BLaER1 (cell line): ENCODE data around the gene PLD3.

Source experiments
- H3K27ac ChIP-seq: shearing (Covaris generic); formaldehyde crosslinking; 2 replicates; pipeline ENCODE4 v1.8.1; 2022
- H3K27me3 ChIP-seq: shearing (Covaris generic); formaldehyde crosslinking; 2 replicates; pipeline ENCODE4 v1.8.1; 2022
- H3K36me3 ChIP-seq: shearing (Covaris generic); formaldehyde crosslinking; 2 replicates; pipeline ENCODE4 v1.8.1; 2022
- H3K4me1 ChIP-seq: shearing (Covaris generic); formaldehyde crosslinking; 2 replicates; pipeline ENCODE4 v1.8.1; 2022
- H3K4me2 ChIP-seq: shearing (Covaris generic); formaldehyde crosslinking; 2 replicates; pipeline ENCODE4 v1.8.1; 2022
- H3K4me3 ChIP-seq: shearing (Covaris generic); formaldehyde crosslinking; 2 replicates; pipeline ENCODE4 v1.8.1; 2022
- H3K9ac ChIP-seq: shearing (Covaris generic); formaldehyde crosslinking; 2 replicates; pipeline ENCODE4 v1.8.1; 2022
- H3K9me3 ChIP-seq: shearing (Covaris generic); formaldehyde crosslinking; 2 replicates; pipeline ENCODE4 v1.8.1; 2022
- H4K20me1 ChIP-seq: shearing (Covaris generic); formaldehyde crosslinking; 2 replicates; pipeline ENCODE4 v1.8.1; 2022
- Cebpa-rat ChIP-seq: shearing (Covaris generic); IDR thresholded peaks from 2 replicates; pipeline ENCODE4 v1.8.1; 2022

The PLD3 gene

GRCh38 chr19:40418040-40418439 lies 69.5 kb downstream of the PLD3 start:
- Histone ChIP-seq H3K4me3 (no peak overlapping the region), H3K9me3 (no peaks in the 10 kb centered on the region), H3K36me3 (peaks cover 9% of the 10 kb centered on the region), H3K27ac (peak overlapping the region; percentile 81), H3K27me3 (no peaks in the 10 kb centered on the region), H3K4me1 (peaks cover 79% of the 10 kb centered on the region), H3K4me2 (peak overlapping the region; percentile 72), H3K9ac (peak overlapping the region; percentile 57; the same call in 1 of the 2 replicates), H4K20me1 (no peaks in the 10 kb centered on the region)
- no peak for TF ChIP-seq Cebpa-rat

- no peaks in the 10 kb centered on the region for H4K20me1 ChIP-seq
- peaks cover 13% of the 10 kb centered on the region for H3K36me3 ChIP-seq
- H3K27ac ChIP-seq: 0 out of 2 replicates have a peak overlapping the region, but pooled peaks have one; percentile 13
- no peak for TF ChIP-seq Cebpa-rat
- H3K9me3 ChIP-seq: no peaks in the 10 kb centered on the region
- no peak overlapping the region for H3K9ac ChIP-seq
- no peak overlapping the region for H3K4me3 ChIP-seq
- H3K4me1 ChIP-seq: peaks cover 75% of the 10 kb centered on the region
- H3K4me2 ChIP-seq: no peak overlapping the region
- H3K27me3 ChIP-seq: no peaks in the 10 kb centered on the region
Measured at GRCh38 chr19:40419066-40419612, 70.6 kb downstream of the PLD3 start.

GRCh38 chr19:40419780-40420179 lies 71.3 kb downstream of the PLD3 start:
- Histone ChIP-seq H3K9me3 (no peaks in the 10 kb centered on the region), H3K4me2 (no peak overlapping the region), H3K27me3 (no peaks in the 10 kb centered on the region), H3K27ac (no peak overlapping the region), H3K36me3 (peaks cover 13% of the 10 kb centered on the region), H4K20me1 (no peaks in the 10 kb centered on the region), H3K4me1 (peaks cover 75% of the 10 kb centered on the region), H3K9ac (no peak overlapping the region), H3K4me3 (no peak overlapping the region)
- TF ChIP-seq Cebpa-rat: no peak

- Histone ChIP-seq H3K4me2 (peak overlapping the region; percentile 97), H3K4me1 (peaks cover 73% of the 10 kb centered on the region), H3K27me3 (no peaks in the 10 kb centered on the region), H3K27ac (peak overlapping the region; percentile 87; the same call in 1 of the 2 replicates), H3K36me3 (peaks cover 13% of the 10 kb centered on the region), H4K20me1 (no peaks in the 10 kb centered on the region), H3K4me3 (peak overlapping the region; percentile 80), H3K9ac (peak overlapping the region; percentile 83; the same call in 1 of the 2 replicates), H3K9me3 (no peaks in the 10 kb centered on the region)
- TF ChIP-seq Cebpa-rat: no peak
Measured at GRCh38 chr19:40420451-40420765, 71.9 kb downstream of the PLD3 start.

GRCh38 chr19:40420766-40421765 lies 72.6 kb downstream of the PLD3 start:
- H3K9ac ChIP-seq: peak overlapping the region; percentile 83
- peaks cover 13% of the 10 kb centered on the region for H3K36me3 ChIP-seq
- peak overlapping the region; percentile 80 for H3K4me3 ChIP-seq
- H3K4me2 ChIP-seq: peak overlapping the region; percentile 97
- peak overlapping the region; percentile 87 for H3K27ac ChIP-seq
- H4K20me1 ChIP-seq: no peaks in the 10 kb centered on the region
- no peaks in the 10 kb centered on the region for H3K27me3 ChIP-seq
- no peak for TF ChIP-seq Cebpa-rat
- peaks cover 66% of the 10 kb centered on the region for H3K4me1 ChIP-seq
- H3K9me3 ChIP-seq: no peaks in the 10 kb centered on the region

GRCh38 chr19:40421993-40422747 lies 73.7 kb downstream of the PLD3 start:
- no peak overlapping the region for H3K4me3 ChIP-seq
- peak overlapping the region; percentile 83 for H3K9ac ChIP-seq
- peak overlapping the region; percentile 97 for H3K4me2 ChIP-seq
- H3K27ac ChIP-seq: no peak overlapping the region
- no peaks in the 10 kb centered on the region for H3K27me3 ChIP-seq
- peaks cover 13% of the 10 kb centered on the region for H3K36me3 ChIP-seq
- TF ChIP-seq Cebpa-rat: no peak
- peaks cover 66% of the 10 kb centered on the region for H3K4me1 ChIP-seq
- H3K9me3 ChIP-seq: no peaks in the 10 kb centered on the region
- no peaks in the 10 kb centered on the region for H4K20me1 ChIP-seq

GRCh38 chr19:40422748-40423566 lies 74.5 kb downstream of the PLD3 start:
- Histone ChIP-seq H3K9ac (no peak overlapping the region), H3K27me3 (no peaks in the 10 kb centered on the region), H3K4me3 (no peak overlapping the region), H3K9me3 (no peaks in the 10 kb centered on the region), H4K20me1 (no peaks in the 10 kb centered on the region), H3K27ac (0 out of 2 replicates have a peak overlapping the region, but pooled peaks have one; percentile 2), H3K4me2 (no peak overlapping the region), H3K4me1 (peaks cover 58% of the 10 kb centered on the region), H3K36me3 (peaks cover 13% of the 10 kb centered on the region)
- TF ChIP-seq Cebpa-rat: no peak

- no peaks in the 10 kb centered on the region for H3K27me3 ChIP-seq
- H3K9ac ChIP-seq: no peak overlapping the region
- peaks cover 13% of the 10 kb centered on the region for H3K36me3 ChIP-seq
- H3K27ac ChIP-seq: no peak overlapping the region
- no peak overlapping the region for H3K4me3 ChIP-seq
- no peaks in the 10 kb centered on the region for H3K9me3 ChIP-seq
- H3K4me1 ChIP-seq: peaks cover 49% of the 10 kb centered on the region
- H3K4me2 ChIP-seq: peak overlapping the region; percentile 91
- no peak for TF ChIP-seq Cebpa-rat
- H4K20me1 ChIP-seq: no peaks in the 10 kb centered on the region
Measured at GRCh38 chr19:40423938-40424337, 75.4 kb downstream of the PLD3 start.
